H1 (cell line): Measurements from ENCODE around the gene NKD2. TPM values are rescaled to one million over a fixed set of nuclear protein-coding genes. Genes with fewer than 3 reads are reported as not detected.

Experiments
- CTCF ChIA-PET: fragments of 300-600 bp; sonication (Branson Sonifier 250); formaldehyde crosslinking; loops from one replicate; lab custom pipeline; 2021; ENCODE audit not compliant: partially characterized antibody; lab: Charles Lee
- POLR2A ChIA-PET: fragments of 300-600 bp; sonication (Branson Sonifier 250); formaldehyde crosslinking; loops from one replicate; lab custom pipeline; 2021; ENCODE audit warnings: inconsistent platforms; ENCODE audit not compliant: partially characterized antibody; lab: Charles Lee
- DNase-seq, 2 experiments: peaks; one replicate each; pipeline versions ENCODE4 v3.0.0 to v3.0.0-alpha.2; 2010 to 2022; ENCODE audit warnings: low spot score in 2 of 2, low read depth in 1 of 2, mixed read lengths in 1 of 2
- FAIRE-seq: peaks from 2 replicates; lab custom pipeline; 2011; peaks lifted over from hg19 to GRCh38; lab: Jason Lieb, UNC
- H2AFZ ChIP-seq: 2 replicates; pipeline ENCODE4 v1.8.1; 2012; ENCODE audit warnings: low read length, inconsistent platforms
- H2AK5ac ChIP-seq: 2 replicates; pipeline ENCODE4 v1.6.1; 2013; ENCODE audit warnings: low read depth, low read length
- H2BK120ac ChIP-seq: replicated peaks from 2 replicates; pipeline ENCODE3; 2013; ENCODE audit warnings: low read depth, low read length, inconsistent platforms
- H2BK12ac ChIP-seq: 2 replicates; pipeline ENCODE4 v1.6.1; 2013; ENCODE audit warnings: low read depth, low read length
- H2BK15ac ChIP-seq: 2 replicates; pipeline ENCODE4 v1.6.1; 2013; ENCODE audit warnings: low read length
- H2BK20ac ChIP-seq: 2 replicates; pipeline ENCODE4 v1.6.1; 2013; ENCODE audit warnings: low read length
- H2BK5ac ChIP-seq: 2 replicates; pipeline ENCODE4 v1.6.1; 2013; ENCODE audit warnings: low read depth, low read length
- H3K14ac ChIP-seq: 2 replicates; pipeline ENCODE4 v1.6.1; 2013; ENCODE audit warnings: inconsistent platforms; ENCODE audit not compliant: insufficient read length
- H3K18ac ChIP-seq: 2 replicates; pipeline ENCODE4 v1.6.1; 2013; ENCODE audit warnings: low read length; ENCODE audit errors: extremely low read depth
- H3K23ac ChIP-seq: 2 replicates; pipeline ENCODE4 v1.6.1; 2013; ENCODE audit warnings: inconsistent platforms; ENCODE audit not compliant: insufficient read length
- H3K23me2 ChIP-seq: 2 replicates; pipeline ENCODE4 v1.6.1; 2013; ENCODE audit warnings: low read depth, low read length
- H3K27ac ChIP-seq: 2 replicates; pipeline ENCODE4 v1.6.1; 2011; ENCODE audit warnings: low read depth, low read length, inconsistent platforms
- H3K27me3 ChIP-seq, 4 experiments: replicated peaks in 1 of 4; 1 replicate in 1 of 4; 2 replicates in 3 of 4; pipeline versions ENCODE4 v1.6.1 to v1.8.1; 2011 to 2013; ENCODE audit warnings: low read length in 3 of 4, mild to moderate bottlenecking in 3 of 4, inconsistent platforms in 2 of 4, mixed read lengths in 2 of 4, moderate library complexity in 1 of 4; ENCODE audit not compliant: control insufficient read depth in 3 of 4, insufficient read depth in 3 of 4; ENCODE audit errors: extremely low read depth in 1 of 4
- H3K36me3 ChIP-seq, 4 experiments: 2 replicates each; pipeline versions ENCODE4 v1.6.1 to v1.8.1; 2011 to 2013; ENCODE audit warnings: mild to moderate bottlenecking in 4 of 4, low read length in 3 of 4, moderate library complexity in 2 of 4, control low read depth in 1 of 4, inconsistent platforms in 1 of 4; ENCODE audit not compliant: insufficient read depth in 4 of 4, control insufficient read depth in 2 of 4
- H3K4ac ChIP-seq: replicated peaks from 2 replicates; pipeline ENCODE3; 2013; ENCODE audit warnings: low read length, low read depth, mixed read lengths, inconsistent platforms; ENCODE audit not compliant: insufficient read length
- H3K4me1 ChIP-seq, 4 experiments: replicated peaks in 1 of 4; 1 replicate in 1 of 4; 2 replicates in 3 of 4; pipeline versions ENCODE4 v1.6.1 to v1.8.1; 2011 to 2013; ENCODE audit warnings: low read length in 3 of 4, inconsistent platforms in 2 of 4, mixed read lengths in 1 of 4; ENCODE audit not compliant: insufficient read depth in 4 of 4, control insufficient read depth in 3 of 4
- H3K4me2 ChIP-seq, 2 experiments: 2 replicates each; pipeline versions ENCODE4 v1.6.1 to v1.8.1; 2011 to 2013; ENCODE audit warnings: low read depth in 2 of 2, low read length in 2 of 2, control low read depth in 1 of 2, inconsistent platforms in 1 of 2, mild to moderate bottlenecking in 1 of 2; ENCODE audit not compliant: insufficient read depth in 1 of 2
- H3K4me3 ChIP-seq, 4 experiments: fragments of 200-600, 300-600 bp in 1 of 4; sonication (generic), shearing (Covaris generic), sonication (Bioruptor Twin) in 1 of 4; 2 replicates each; pipeline versions ENCODE4 v1.5.1 to v1.8.1; 2011 to 2016; ENCODE audit warnings: low read length in 4 of 4, low read depth in 3 of 4, control low read depth in 2 of 4, inconsistent platforms in 2 of 4, mild to moderate bottlenecking in 2 of 4, mixed read lengths in 1 of 4, moderate library complexity in 1 of 4; ENCODE audit not compliant: insufficient read depth in 2 of 4; ENCODE audit errors: extremely low read depth in 1 of 4
- H3K56ac ChIP-seq: replicated peaks from 2 replicates; pipeline ENCODE3; 2013; ENCODE audit warnings: low read depth, mild to moderate bottlenecking, mixed read lengths, low read length, inconsistent platforms; ENCODE audit not compliant: insufficient read length
- H3K79me1 ChIP-seq: 2 replicates; pipeline ENCODE4 v1.6.1; 2013; ENCODE audit warnings: low read depth, low read length, control low read depth
- H3K79me2 ChIP-seq, 2 experiments: 2 replicates each; pipeline versions ENCODE4 v1.6.1 to v1.8.1; 2012 to 2013; ENCODE audit warnings: low read length in 2 of 2, mild to moderate bottlenecking in 2 of 2, inconsistent platforms in 1 of 2; ENCODE audit not compliant: insufficient read depth in 2 of 2, control insufficient read depth in 1 of 2
- H3K9ac ChIP-seq, 4 experiments: replicated peaks in 1 of 4; 1 replicate in 1 of 4; 2 replicates in 3 of 4; pipeline versions ENCODE4 v1.6.1 to v1.8.1; 2011 to 2013; ENCODE audit warnings: low read depth in 3 of 4, low read length in 3 of 4, control low read depth in 2 of 4, mild to moderate bottlenecking in 2 of 4, moderate library complexity in 2 of 4, inconsistent platforms in 1 of 4; ENCODE audit errors: extremely low read depth in 1 of 4
- H3K9me3 ChIP-seq, 2 experiments: 2 replicates each; pipeline versions ENCODE4 v1.6.1 to v1.8.1; 2012 to 2013; ENCODE audit warnings: mild to moderate bottlenecking in 2 of 2, moderate library complexity in 2 of 2, control low read depth in 1 of 2, inconsistent platforms in 1 of 2, low read depth in 1 of 2, low read length in 1 of 2, mixed read lengths in 1 of 2; ENCODE audit not compliant: insufficient read depth in 2 of 2
- H4K20me1 ChIP-seq, 2 experiments: replicated peaks in 1 of 2; 2 replicates each; pipeline versions ENCODE3 to v1.8.1; 2011 to 2013; ENCODE audit warnings: inconsistent platforms in 2 of 2, low read length in 2 of 2, mild to moderate bottlenecking in 1 of 2; ENCODE audit not compliant: insufficient read depth in 2 of 2, control insufficient read depth in 1 of 2
- H4K5ac ChIP-seq: 2 replicates; pipeline ENCODE4 v1.6.1; 2013; ENCODE audit warnings: low read length, low read depth, mixed read lengths, inconsistent platforms; ENCODE audit not compliant: insufficient read length
- H4K8ac ChIP-seq: 2 replicates; pipeline ENCODE4 v1.8.0; 2013; ENCODE audit warnings: mild to moderate bottlenecking, moderate library complexity, low read length, inconsistent platforms; ENCODE audit not compliant: insufficient read depth; ENCODE audit errors: extremely low read depth
- H4K91ac ChIP-seq: replicated peaks from 2 replicates; pipeline ENCODE3; 2013; ENCODE audit warnings: low read length, mixed read lengths, inconsistent platforms; ENCODE audit not compliant: insufficient read length
- BACH1 ChIP-seq: IDR thresholded peaks from 2 replicates; pipeline ENCODE4 v1.6.1; 2012; ENCODE audit warnings: low read length, improper control_type of control experiment
- BCL11A ChIP-seq, 2 experiments: IDR thresholded peaks; one replicate each; pipeline ENCODE4 v1.6.1; 2011; ENCODE audit warnings: low read depth in 2 of 2, low read length in 2 of 2, mild to moderate bottlenecking in 2 of 2
- CBX5 ChIP-seq: fragments of 300-800, 300-1000 bp; sonication (generic); IDR thresholded peaks from 2 replicates; pipeline ENCODE4 v1.7.1; 2016; ENCODE audit warnings: antibody characterized with exemption, low read length, low read depth
- CHD1 ChIP-seq: IDR thresholded peaks from 2 replicates; pipeline ENCODE4 v1.6.1; 2012; ENCODE audit warnings: low read depth, low read length, improper control_type of control experiment
- CREB1 ChIP-seq: IDR thresholded peaks from 2 replicates; pipeline ENCODE4 v1.6.1; 2012; ENCODE audit warnings: inconsistent platforms
- EZH2 ChIP-seq: fragments of 200-600 bp; sonication (generic); IDR thresholded peaks from 2 replicates; pipeline ENCODE4 v1.7.1; 2012; ENCODE audit warnings: low read depth, mild to moderate bottlenecking, moderate library complexity, low read length, inconsistent platforms; ENCODE audit not compliant: severe bottlenecking
- JUND ChIP-seq: IDR thresholded peaks from 2 replicates; pipeline ENCODE4 v1.6.1; 2011; ENCODE audit warnings: mild to moderate bottlenecking, improper control_type of control experiment, low read length
- KDM1A ChIP-seq: fragments of 200-600, 300-600 bp; sonication (generic); IDR thresholded peaks from 2 replicates; pipeline ENCODE4 v1.7.1; 2016; ENCODE audit warnings: mild to moderate bottlenecking, low read length, borderline replicate concordance
- MAFK ChIP-seq: IDR thresholded peaks from 2 replicates; pipeline ENCODE4 v1.6.1; 2012; ENCODE audit warnings: low read depth, mild to moderate bottlenecking, improper control_type of control experiment, low read length
- POLR2A ChIP-seq, 2 experiments: IDR thresholded peaks; 1 replicate in 1 of 2; 2 replicates in 1 of 2; pipeline ENCODE4 v1.6.1; 2011; ENCODE audit warnings: low read depth in 2 of 2, low read length in 2 of 2, mild to moderate bottlenecking in 2 of 2; ENCODE audit errors: control extremely low read depth in 1 of 2
- POLR2AphosphoS5 ChIP-seq: IDR thresholded peaks from 2 replicates; pipeline ENCODE4 v1.6.1; 2011; ENCODE audit warnings: low read depth, low read length
- SAP30 ChIP-seq: fragments of 300-600 bp; sonication (generic); IDR thresholded peaks from 2 replicates; pipeline ENCODE4 v1.7.1; 2012; ENCODE audit warnings: low read length, moderate library complexity, mild to moderate bottlenecking, inconsistent platforms; ENCODE audit not compliant: insufficient read depth, insufficient replicate concordance
- SIN3A ChIP-seq, 2 experiments: IDR thresholded peaks in 1 of 2; conservative IDR thresholded peaks in 1 of 2; 2 replicates each; pipeline ENCODE4 v1.6.1; 2011 to 2012; ENCODE audit warnings: low read length in 2 of 2, improper control_type of control experiment in 1 of 2, low read depth in 1 of 2, mild to moderate bottlenecking in 1 of 2
- SP2 ChIP-seq: IDR thresholded peaks from 2 replicates; pipeline ENCODE4 v1.6.1; 2012; ENCODE audit warnings: mild to moderate bottlenecking, low read length, inconsistent platforms
- SRF ChIP-seq: IDR thresholded peaks from 2 replicates; pipeline ENCODE4 v1.6.1; 2011; ENCODE audit warnings: mild to moderate bottlenecking, low read depth, low read length, moderate library complexity
- YY1 ChIP-seq: IDR thresholded peaks from 2 replicates; pipeline ENCODE4 v1.6.1; 2011; ENCODE audit warnings: low read depth, mild to moderate bottlenecking, low read length
- WGBS, 2 experiments: shearing (Covaris generic) in 1 of 2; methylation state at CpG; one replicate each; pipeline versions ENCODE4 v1.1.6 to v1.1.7; 2013 to 2015; ENCODE audit warnings: low lambda C conversion rate in 2 of 2, mixed read lengths in 2 of 2, inconsistent platforms in 1 of 2, low coverage in 1 of 2, missing lambda C conversion rate in 1 of 2; ENCODE audit not compliant: insufficient replicate concordance in 2 of 2, insufficient coverage in 1 of 2, insufficient read length in 1 of 2; ENCODE audit errors: extremely low coverage in 1 of 2, missing lambda C conversion rate in 1 of 2; 5-methylcytosine and 5-hydroxymethylcytosine counted together
- polyA plus RNA-seq, 7 experiments: library from polyadenylated mRNA; depleted of rRNA in 3 of 7; stranded (reverse) in 5 of 7; unstranded in 2 of 7; fragments of >200 nt in 5 of 7; fragments of 200-250 nt in 2 of 7; gene quantifications; 1 replicate in 5 of 7; 2 replicates in 1 of 7; 4 replicates in 1 of 7; pipeline versions ENCODE4 v1.2.1 to v1.2.3, GENCODE V29; 2011 to 2013; ENCODE audit warnings: missing spikeins in 2 of 7, mixed read lengths in 2 of 7
- total RNA-seq: library from RNA; stranded (reverse); fragmentation: NEBNext Ultra II Directional; extraction: Animal tissue kit (Norgen Biotek cat#: 25700); gene quantifications from 2 replicates; pipeline ENCODE4 v1.2.1, GENCODE V29; 2021

The NKD2 gene
- total and polyA plus RNA-seq, 2 of the 8 experiments (the other 6 are each of a cell fraction or from before 2014, with no cell fraction given): 5.5 to 7.9 TPM

- DNase-seq: no peak
- Histone ChIP-seq H3K9me3 (no peaks in the 10 kb centered on the region), H2AK5ac (no peak overlapping the region), H3K18ac (no peak overlapping the region), H3K79me1 (no peaks in the 10 kb centered on the region), H4K91ac (no peak overlapping the region), H2AFZ (no peak overlapping the region), H3K4me2 (no peak overlapping the region), H3K56ac (no peak overlapping the region), H3K36me3 (no peaks in the 10 kb centered on the region), H2BK15ac (no peak overlapping the region), H3K4me1 (peaks cover 0 to 7% (median 4%) of the 10 kb centered on the region in 4 experiments; a peak in 4 of 7 replicates), H3K9ac (no peak overlapping the region), H3K23ac (no peak overlapping the region), H2BK5ac (no peak overlapping the region), H4K8ac (no peak overlapping the region), H3K27ac (no peak overlapping the region), H2BK120ac (no peak overlapping the region), H4K5ac (no peak overlapping the region), H3K4me3 (no peak overlapping the region), H4K20me1 (peaks cover 0 to 5% of the 10 kb centered on the region in 2 experiments), H2BK20ac (no peak overlapping the region), H3K27me3 (no peaks in the 10 kb centered on the region), H3K23me2 (no peaks in the 10 kb centered on the region), H2BK12ac (no peak overlapping the region), H3K4ac (no peak overlapping the region), H3K79me2 (no peaks in the 10 kb centered on the region), H3K14ac (no peak overlapping the region)
- no peak for FAIRE-seq
- CTCF ChIA-PET: interaction anchor here (0.5 to 3.2 kb wide), 7 partner anchors 9 to 564 kb away, joined by 3 to 22 read pairs (median 4); partner anchors contain the start of gene NKD2
- WGBS, 2 experiments: 92% methylated on average over 17 of the region's 19 CpGs; no CpG with 5 or more reads in 1 of the 2 experiments
- POLR2A ChIA-PET: no interaction called here
- TF ChIP-seq YY1: no peak
- TF ChIP-seq SIN3A (conservative IDR thresholded peaks at IDR 0.05 in 1 of 2, IDR thresholded peaks at IDR 0.05 in 1 of 2; ENCODE audit: low read depth in 1 of 2, low read length in 2 of 2): no peak
- TF ChIP-seq BACH1: no peak
- TF ChIP-seq SP2: no peak
- no peak for TF ChIP-seq MAFK
- no peak for TF ChIP-seq BCL11A (IDR thresholded peaks at IDR 0.05; ENCODE audit: low read depth in 2 of 2, low read length in 2 of 2)
- no peak for TF ChIP-seq CBX5
- no peak for TF ChIP-seq SAP30
- no peak for TF ChIP-seq POLR2A (IDR thresholded peaks at IDR 0.05; ENCODE audit: control extremely low read depth in 1 of 2, low read depth in 2 of 2, low read length in 2 of 2)
- TF ChIP-seq EZH2: no peak
- no peak for TF ChIP-seq JUND
- no peak for TF ChIP-seq SRF
- TF ChIP-seq CHD1: no peak
- no peak for TF ChIP-seq POLR2AphosphoS5
- no peak for TF ChIP-seq KDM1A
- no peak for TF ChIP-seq CREB1
Measured at GRCh38 chr5:1016036-1016435, 7.4 kb downstream of the NKD2 start.
